Retina (tissue), 1 donor: ENCODE measurements around the gene TAAR9.
A peak's percentile ranks its signal among the peaks of the same experiment; 100 is the strongest.
"Not testable (repeated sequence)": the region's sequence is repeated elsewhere in the genome, so short reads cannot be mapped to it uniquely, and the experiment has no call there.

ENCODE experiments used
- DNase-seq: peaks from one replicate; pipeline ENCODE4 v3.0.0-alpha.2; 2016

TAAR9 gene

DNA sequence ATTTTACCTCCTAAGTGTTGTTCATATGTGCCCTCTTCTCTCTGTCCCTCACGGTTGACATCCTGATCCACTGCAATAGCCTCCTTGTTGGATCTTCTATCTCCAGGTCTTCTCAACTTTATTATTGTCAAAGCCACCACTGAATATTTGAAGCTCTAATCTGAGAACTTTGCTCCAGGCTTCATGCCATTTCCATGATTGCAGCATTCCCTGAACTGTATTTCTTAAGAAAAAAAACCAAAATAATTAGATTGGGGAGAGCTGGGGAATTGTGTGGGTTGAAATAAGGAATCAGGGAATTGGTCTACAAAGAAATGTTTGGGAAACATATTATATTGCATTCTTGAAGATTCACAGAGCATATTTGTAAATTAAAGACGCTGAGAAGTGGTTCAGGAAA lies 22.7 kb upstream of the TAAR9 start:
- no peak for DNase-seq

DNA sequence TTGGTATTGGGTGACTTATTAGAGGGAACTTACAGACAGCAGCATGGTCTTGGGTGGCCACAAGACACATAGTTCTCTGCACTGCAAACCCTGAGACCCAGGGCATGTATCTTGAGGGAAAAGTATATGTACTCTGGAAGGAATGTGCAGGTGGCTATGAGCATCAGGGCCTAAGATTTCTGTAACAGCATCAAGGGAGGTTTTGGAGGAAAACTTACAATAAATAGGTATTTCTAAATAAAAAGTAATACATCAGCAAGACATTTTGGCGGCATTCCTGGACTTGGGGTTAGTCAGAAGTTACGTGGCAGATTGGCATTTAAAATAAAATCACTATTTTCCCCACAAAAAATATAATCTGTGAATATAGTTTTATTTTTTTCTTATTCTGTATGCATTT lies 17.1 kb upstream of the TAAR9 start:
- no peak for DNase-seq

DNA sequence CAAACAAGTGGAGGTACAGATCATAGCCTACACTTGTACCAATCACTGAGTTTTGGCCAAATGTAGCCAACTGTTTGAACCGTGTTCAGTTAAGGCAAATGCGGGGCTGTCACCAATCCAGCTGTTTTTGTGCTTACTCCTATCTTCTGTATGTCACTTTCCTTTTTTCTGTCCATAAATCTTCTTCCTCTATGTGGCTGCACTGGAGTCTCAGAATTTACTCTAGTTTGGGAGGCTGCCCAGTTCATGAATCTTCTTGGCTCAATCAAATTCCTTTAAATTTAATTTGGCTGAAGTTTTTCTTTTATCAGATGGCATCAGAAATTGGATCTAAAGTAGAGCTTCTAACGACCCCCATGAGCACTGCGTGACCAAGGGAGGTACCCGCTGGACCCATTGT lies 13.4 kb upstream of the TAAR9 start:
- DNase-seq, result no peak

DNA sequence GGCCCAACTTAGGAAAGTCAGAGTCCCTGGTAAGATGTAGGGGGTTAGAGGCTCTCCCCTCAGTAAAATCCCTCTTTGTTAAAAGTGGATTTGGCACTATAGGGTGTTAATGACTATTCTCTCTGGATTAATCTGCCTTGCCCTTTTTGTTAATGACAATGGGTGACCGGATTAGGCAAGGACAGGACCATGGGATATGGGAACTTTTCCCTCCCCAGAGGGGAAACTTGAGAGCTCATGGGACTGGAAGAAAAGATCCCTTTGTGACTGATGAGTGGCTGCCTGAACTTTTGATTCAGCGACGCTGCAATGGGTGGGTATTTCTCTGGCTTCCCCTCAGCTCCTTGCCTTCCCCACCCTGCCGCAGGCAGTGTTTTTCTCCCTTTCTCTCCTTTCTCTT lies 12.2 kb upstream of the TAAR9 start:
- no peak for DNase-seq

DNA sequence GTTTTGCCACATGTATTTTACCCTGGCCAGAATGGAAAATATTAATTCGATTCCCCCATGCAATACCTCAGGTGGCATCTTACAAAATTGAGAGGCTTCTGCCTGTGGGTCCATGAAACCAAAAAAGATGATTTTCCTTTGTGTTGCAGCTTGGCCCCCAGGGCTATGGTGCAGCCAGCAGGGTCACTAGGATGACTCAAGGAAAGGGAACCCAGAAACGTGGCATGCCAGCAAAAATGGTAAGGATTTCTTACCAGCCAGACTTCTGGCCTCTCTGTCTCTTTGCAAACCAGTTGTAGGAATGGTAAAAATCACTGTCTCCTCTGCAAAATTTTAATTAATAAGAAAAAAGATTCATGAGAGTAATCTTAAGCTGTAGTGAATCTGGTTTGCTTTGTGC lies 11.6 kb upstream of the TAAR9 start:
- no peak for DNase-seq

DNA sequence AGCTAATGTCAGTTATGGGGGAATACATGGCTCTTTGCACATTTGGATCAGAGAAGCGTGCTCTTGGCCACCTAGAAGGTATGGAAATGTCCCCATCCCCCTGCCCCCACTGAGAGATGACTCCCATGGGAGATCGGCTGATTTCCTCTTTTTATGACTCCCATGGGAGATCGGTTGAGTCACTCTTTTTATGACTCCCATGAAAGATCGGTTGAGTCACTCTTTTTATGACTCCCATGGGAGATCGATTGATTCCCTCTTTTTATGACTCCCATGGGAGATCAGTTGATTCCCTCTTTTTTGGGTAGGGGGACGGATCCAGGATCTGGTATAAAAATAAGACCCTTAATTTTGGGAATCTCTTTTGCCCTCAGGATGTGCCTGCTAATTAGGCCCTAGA lies 10.3 kb upstream of the TAAR9 start:
- DNase-seq, result no peak

DNA sequence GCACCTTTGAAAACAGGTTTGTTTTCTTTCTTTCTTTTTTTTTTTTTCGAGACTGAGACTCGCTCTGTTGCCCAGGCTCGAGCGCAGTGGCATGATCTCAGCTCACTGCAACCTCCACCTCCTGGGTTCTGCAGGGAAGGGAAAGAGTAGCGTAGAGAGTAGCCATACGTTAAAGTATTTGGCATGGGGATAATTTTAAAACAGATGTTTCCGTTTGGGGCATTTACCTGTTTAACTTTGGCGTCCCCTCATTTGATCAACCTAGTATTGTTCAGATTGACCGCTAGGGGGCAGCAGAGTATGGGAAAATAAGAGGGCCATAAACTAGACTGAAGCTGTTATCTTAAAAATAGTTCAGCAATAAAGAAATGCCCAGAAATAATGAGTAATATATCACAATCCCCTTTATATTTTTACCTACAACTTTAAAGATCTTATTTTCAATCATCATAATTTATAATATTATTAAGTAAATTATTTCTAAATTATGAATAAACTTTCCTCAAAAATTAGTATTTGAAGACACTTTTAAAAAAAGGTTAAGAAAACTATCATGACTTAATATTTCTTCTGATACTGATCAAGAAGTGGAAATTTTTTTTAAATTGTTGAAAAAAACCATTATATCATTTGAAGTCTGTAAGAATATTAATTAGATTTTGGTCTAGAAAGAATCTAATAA lies 7.6 kb upstream of the TAAR9 start:
- peak; percentile 45 for DNase-seq

DNA sequence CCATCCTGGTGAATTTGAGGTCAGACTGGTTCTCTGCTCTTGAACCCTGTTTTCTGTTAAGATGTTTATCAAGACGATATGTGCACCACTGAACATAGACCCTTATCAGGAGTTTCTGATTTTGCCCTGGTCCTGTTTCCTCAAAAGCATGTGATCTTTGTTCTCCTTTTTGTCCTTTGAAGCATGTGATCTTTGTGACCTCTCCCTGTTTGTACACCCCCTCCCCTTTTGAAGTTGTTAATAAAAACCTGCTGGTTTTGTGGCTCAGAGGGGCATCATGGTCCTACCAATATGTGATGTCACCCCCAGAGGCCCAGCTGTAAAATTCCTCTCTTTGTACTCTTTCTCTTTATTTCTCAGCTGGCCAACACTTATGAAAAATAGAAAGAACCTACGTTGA lies 3.5 kb upstream of the TAAR9 start:
- DNase-seq, result not testable (repeated sequence)

DNA sequence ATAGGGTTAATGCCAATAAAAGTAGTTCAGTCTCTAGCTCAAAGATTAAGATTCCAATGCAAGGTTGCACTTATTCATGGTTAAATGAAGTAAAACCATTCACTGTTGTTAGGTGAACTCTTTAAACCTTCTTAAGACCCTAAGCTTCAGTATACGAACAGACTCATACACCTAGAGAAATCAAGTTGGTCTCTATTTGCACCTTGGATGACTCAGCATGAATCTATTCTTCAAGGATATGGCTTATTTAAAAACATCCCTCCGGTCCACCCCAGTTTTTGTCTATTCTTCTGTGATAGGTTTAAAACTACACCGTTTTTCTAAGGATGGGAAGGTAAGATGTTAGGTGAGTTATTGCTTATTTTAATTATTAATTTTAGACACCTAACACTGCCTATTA lies 932 bp upstream of the TAAR9 start:
- no peak for DNase-seq

DNA sequence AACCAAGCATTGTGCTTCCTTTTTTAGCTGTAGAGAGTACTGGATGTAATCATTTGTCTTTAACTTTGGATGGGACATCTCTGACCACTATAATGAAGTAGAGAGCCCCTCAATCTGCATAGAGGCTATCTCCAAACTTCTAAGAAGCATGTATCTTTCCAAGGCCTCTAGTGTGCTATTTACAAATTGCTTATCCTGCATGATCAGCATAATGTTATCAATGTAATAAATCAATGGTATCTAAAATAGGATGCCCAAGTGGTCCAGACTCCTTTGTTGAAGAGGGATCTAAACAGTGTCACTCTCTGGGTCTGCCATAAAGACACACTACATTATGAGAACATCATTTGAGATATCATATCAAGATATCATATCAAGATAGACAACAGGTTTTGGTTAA lies 6.7 kb downstream of the TAAR9 start:
- no peak for DNase-seq

DNA sequence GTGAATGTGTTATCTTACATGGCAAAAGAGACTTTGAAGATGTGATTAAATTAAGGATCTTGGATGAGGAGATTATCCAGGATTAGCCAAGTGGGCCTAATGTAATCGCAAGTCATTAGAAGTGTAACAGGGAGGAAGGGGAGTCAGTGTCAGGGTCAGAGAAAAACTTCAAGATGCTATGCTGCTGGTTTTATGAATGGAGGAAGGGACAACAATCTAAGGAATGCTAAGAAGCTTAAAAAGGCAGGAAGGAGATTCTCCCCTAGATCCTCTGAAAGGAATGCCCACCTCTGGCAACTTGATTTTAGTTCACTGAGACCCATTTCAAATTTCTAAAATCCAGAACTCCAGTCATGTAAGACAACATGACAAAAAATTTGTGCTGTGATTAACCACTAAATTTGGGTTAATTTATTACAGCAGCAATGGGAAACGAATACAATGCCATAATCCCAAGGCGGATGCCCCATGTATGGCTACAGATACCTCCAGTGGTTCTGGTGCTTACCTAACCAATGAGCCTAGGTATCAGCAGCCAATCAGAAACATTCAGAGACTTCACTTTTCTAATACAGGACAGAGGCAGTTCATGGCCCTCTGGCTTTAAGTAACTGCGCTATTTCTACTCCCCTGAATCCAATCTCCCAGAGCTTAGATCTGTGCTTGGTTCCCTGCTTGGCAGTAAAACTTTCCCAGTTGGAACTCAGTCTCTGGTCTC lies 10.8 kb downstream of the TAAR9 start:
- no peak for DNase-seq

DNA sequence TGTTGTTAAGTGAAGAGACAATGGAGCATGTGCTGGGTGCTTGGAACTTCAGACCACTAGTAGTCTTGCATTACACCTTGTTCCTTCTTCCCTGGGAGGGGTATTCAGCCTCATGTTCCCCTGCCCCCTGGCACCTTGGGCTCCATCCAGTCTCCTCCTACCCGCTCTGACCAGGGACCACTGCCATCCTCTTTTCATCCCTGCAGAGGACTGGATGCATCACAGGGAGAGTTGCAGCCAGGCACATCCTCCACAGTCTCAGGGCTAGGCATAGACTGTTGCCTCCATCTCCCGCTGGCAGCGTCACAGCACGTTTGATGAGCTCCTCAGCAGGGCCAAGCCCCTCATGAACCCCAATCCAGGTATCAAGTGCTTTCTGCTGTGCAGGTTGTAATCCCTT lies 13.1 kb downstream of the TAAR9 start:
- DNase-seq, result no peak

DNA sequence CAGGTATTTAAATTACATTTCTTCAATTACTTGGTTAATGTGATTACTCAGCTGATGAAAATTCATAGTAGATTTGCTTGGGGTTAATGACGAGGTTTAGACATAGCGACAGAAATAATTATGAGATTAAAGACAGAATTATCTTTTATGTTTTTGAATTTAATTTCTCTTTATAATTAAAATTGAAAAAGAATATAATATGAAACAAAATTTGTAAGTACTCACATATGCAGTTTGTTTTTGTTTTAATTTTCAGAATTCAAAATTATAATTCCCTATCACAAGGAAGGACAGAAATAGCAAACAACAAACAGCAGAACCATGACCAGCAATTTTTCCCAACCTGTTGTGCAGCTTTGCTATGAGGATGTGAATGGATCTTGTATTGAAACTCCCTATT lies 14.3 kb downstream of the TAAR9 start, which contains the start of gene TAAR8:
Gene TAAR8, plus strand, starts transcription at position 301 of the 400 bp plus-strand sequence. Its CDS starts 21 bp downstream, at position 322.
- DNase-seq, result no peak

DNA sequence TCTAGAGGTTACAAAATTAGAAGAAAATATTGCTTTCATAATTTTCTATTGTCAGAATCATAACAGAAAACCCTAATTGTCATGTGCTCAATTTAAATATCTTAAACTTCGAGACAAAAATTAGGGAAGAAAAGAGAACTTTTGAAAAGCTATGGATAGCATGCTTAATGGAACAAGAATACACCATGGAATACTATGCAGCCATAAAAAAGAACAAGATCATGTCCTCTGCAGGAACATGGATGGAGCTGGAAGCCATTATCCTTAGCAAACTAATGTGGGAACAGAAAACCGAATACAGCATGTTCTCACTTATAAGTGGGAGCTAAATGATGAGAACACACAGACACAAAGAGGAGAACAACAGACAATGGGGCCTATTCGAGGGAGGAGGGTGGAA lies 22.0 kb downstream of the TAAR9 start:
- not testable (repeated sequence) for DNase-seq

DNA sequence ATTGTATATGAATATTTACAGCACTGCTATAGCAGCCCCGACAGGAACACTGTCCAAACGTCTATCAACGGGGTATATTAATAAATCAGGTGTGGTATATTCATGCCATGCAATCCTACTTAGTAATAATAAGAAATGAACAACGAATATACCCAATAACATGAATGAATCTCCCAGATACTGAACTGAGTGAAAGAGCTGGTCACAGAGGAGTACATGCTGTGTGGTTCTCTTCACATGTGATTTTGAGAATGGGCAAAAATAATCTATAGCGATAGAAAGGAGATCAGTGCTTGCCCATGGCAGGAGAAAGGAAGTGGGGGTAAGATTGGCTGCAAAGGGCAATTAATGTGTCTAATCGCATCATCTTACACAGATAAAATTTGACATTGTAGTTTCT lies 28.3 kb downstream of the TAAR9 start:
- DNase-seq, result no peak

DNA sequence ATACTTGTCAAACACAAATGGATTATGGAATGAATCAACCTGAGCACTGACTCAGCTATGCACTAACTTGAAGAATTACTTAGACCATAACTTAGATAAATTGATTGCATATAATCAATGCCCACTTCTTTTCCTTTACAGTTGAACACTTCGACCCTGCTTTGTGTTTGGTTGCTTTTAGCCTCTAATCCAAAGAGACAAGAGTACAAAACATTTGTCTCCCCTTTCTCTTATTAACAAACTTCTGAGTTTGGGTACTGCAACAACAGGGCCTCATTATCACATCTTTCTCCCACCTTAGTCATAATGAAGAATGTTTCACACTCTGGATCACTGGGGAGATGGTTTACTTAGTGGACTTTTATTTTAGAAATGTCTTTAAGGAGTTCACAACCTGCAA lies 29.5 kb downstream of the TAAR9 start:
- peak; percentile 55 for DNase-seq

DNA sequence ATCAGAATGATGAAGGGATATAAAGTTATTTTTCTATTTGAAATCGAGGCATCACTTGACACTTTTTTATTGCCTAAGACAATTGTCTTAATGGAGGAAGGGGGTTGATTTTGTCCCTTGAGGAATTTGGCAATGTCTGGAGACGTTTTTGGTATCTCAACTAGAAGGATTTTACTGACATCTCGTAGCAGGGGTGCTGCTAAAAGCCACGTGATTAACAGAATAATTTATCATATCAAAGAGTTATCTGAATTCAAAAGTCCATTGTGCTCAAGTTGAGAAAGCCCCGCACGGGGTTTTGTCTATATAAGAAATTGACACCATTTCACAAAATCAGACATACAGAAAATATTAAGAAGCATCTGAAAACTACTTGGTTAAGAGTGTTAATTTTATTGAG lies 30.5 kb downstream of the TAAR9 start:
- DNase-seq, result peak; percentile 27

DNA sequence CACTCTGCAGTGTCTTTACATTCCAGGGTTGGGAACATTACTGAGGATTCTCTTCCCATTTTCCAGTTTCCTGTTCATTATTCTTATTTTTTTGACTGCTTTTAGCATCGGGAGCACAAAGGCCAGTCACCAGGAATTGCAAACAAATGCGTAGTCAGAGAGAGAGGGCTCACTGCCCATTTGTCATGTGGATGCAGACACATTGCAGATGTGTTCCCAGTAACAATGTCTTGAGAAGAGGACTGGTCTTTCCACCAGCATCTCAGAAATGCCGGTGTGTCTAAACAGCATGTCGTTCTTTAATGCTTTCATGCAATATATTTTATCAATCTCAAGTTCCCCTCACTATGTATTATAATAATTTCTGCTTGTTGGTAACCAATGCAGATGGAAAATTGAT lies 31.1 kb downstream of the TAAR9 start:
- no peak for DNase-seq

DNA sequence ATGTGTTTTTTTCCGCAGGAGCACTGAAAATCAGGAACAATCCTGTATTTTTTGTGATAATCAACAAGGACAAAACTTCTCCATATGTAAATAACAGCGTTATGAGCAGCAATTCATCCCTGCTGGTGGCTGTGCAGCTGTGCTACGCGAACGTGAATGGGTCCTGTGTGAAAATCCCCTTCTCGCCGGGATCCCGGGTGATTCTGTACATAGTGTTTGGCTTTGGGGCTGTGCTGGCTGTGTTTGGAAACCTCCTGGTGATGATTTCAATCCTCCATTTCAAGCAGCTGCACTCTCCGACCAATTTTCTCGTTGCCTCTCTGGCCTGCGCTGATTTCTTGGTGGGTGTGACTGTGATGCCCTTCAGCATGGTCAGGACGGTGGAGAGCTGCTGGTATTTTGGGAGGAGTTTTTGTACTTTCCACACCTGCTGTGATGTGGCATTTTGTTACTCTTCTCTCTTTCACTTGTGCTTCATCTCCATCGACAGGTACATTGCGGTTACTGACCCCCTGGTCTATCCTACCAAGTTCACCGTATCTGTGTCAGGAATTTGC lies 32.2 kb downstream of the TAAR9 start, which contains the start of gene TAAR6:
Gene TAAR6, plus strand, starts transcription at position 102 of the 557 bp plus-strand sequence. Its CDS starts 0 bp downstream, at position 102.
- DNase-seq, result no peak

DNA sequence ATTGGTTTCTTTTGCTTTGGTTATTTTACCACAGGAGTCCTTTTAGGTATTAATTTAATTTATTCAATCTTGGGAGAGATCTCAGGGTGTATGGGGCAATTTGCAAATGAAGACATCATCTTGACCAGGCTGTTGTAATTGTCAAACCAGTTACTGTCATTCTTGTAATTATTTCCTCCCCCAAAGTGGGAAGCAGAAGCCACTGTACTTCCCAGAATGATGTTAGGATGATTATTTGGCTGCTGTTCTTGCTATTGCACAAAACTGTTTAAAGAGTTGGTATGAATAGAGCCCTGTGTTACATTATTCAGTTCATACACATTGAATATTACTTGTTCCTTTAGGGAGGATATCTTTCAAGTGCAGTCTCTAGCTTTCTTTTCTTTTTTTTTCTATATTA lies 33.7 kb downstream of the TAAR9 start:
- no peak for DNase-seq

DNA sequence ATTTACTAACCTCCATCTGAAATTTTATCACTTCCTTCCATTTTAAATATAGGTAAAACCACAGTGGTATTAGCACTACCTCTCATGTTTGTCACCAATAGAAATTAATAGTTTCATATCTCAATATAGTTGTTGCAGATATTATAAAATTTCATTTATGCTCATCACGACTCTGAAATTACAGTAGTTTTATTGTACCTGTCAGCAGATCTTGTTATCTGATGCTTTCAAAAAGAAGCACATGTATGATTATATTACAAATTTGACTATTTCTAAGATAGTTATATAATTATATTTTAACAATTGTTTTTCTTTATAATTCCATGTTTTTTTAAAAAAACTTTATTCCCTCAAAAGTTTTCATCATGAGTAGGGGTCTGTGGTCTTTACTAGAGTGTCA lies 46.6 kb downstream of the TAAR9 start:
- no peak for DNase-seq

DNA sequence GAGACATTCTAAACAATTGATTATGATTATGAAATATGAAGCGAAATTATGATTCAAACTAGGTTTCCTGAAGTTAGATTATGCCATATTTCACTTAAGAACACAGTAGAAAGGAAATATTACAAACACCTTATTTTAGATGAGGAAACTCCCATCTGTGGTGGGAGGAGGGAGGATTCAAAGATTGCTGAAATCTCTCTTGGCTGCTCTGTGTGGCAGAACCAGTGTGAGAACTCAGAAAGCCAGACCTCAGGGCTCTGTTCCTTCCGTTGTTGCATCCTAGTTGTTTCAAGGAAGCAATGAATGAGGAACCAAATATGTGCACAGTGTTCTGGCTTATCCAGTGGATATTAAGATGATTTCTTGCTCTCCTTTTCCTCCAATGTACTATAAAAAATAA lies 49.3 kb downstream of the TAAR9 start:
- no peak for DNase-seq
